ENCODE data around the gene TAF1D.

- TF ChIP-seq CTCF (IDR thresholded peaks at IDR 0.05): no peak
- TF ChIP-seq POLR2AphosphoS5 (IDR thresholded peaks at IDR 0.05): no peak
These were observed 3.2 kb downstream of the TAF1D start for GRCh38 chr11:93737904-93738612.
